ENCODE data around the gene USP2. TPM values are rescaled to one million over a fixed set of nuclear protein-coding genes. Genes with fewer than 3 reads are reported as not detected.

The USP2 gene
- total and polyA plus RNA-seq, 2 donors (not counting 1 experiment from before 2014, with no cell fraction given), result 0.66 to 2.3 TPM

DNA sequence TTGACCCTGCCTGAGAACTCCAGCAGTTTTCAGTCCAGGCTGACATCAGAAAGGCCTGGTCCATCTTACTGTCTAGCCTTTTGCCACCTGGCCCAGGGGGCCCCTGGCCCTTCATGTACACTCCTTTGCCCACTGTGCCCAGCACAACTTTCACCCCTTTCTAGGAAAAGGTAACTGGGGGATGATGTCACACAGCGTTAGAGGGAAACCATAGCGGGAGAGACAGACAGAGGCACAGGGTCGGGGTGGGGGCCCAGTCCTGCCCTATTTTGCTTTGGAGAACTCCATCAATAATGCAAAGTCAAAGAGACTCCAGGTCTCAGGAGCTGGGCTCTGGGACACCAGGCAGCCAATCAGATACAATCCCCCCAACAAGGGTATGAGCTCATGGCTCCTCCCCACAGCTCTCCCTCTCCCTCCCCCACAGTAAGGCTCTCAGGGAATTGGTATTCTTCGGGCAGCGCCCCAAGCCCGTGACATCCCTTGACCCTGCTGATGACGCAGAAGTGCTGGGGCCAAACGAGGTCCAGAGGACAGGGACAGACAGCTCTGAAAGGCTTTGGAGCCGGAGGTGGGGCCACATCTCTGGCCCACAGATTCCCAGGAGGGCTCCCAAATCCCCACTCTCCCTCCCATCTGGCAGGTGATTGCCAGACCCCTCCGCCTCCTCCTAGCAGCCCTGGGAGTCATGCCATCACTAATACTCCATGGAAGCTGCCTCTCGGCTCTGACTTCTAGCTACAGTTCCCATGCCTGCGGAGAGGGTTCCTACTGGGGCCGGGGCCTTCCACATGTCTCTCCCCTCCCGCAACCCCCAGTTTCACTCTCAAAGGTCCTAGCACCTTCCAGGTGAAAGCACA is 5.9 kb downstream of the USP2 start:
- peak overlapping the region; percentile 44 for H3K4me2 ChIP-seq (ENCODE audit: extremely low read depth, insufficient read depth, low read length)
- H3K27ac ChIP-seq (ENCODE audit: insufficient read depth, low read length), result peak overlapping the region; percentile 74
- H4K20me1 ChIP-seq (ENCODE audit: control insufficient read depth, extremely low read depth, insufficient read depth, low read length), result no peaks in the 10 kb centered on the region
- H3K9ac ChIP-seq (ENCODE audit: insufficient read depth, low read length), result peak overlapping the region; percentile 23
- no peak overlapping the region for H2AFZ ChIP-seq (ENCODE audit: low read length)
- H3K27me3 ChIP-seq (ENCODE audit: control insufficient read depth, insufficient read depth, low read length), result no peaks in the 10 kb centered on the region
- H3K36me3 ChIP-seq (ENCODE audit: control insufficient read depth, insufficient read depth, low read length), result no peaks in the 10 kb centered on the region
- H3K9me3 ChIP-seq (ENCODE audit: control insufficient read depth, insufficient read depth, low read depth, low read length), result no peaks in the 10 kb centered on the region
- no peak overlapping the region for H3K4me3 ChIP-seq (replicated peaks in 1 of 4; ENCODE audit: control extremely low read depth in 1 of 4, insufficient read depth in 1 of 4, low read depth in 3 of 4, low read length in 4 of 4)
- peaks cover 32% of the 10 kb centered on the region for H3K4me1 ChIP-seq (ENCODE audit: control insufficient read depth, extremely low read depth, insufficient read depth, low read length)
- no peaks in the 10 kb centered on the region for H3K79me2 ChIP-seq (ENCODE audit: control insufficient read depth, insufficient read depth, low read length)
- peak; percentile 80 to 95 for DNase-seq (ENCODE audit: low read depth in 2 of 2)
- TF ChIP-seq, protein P1, sequence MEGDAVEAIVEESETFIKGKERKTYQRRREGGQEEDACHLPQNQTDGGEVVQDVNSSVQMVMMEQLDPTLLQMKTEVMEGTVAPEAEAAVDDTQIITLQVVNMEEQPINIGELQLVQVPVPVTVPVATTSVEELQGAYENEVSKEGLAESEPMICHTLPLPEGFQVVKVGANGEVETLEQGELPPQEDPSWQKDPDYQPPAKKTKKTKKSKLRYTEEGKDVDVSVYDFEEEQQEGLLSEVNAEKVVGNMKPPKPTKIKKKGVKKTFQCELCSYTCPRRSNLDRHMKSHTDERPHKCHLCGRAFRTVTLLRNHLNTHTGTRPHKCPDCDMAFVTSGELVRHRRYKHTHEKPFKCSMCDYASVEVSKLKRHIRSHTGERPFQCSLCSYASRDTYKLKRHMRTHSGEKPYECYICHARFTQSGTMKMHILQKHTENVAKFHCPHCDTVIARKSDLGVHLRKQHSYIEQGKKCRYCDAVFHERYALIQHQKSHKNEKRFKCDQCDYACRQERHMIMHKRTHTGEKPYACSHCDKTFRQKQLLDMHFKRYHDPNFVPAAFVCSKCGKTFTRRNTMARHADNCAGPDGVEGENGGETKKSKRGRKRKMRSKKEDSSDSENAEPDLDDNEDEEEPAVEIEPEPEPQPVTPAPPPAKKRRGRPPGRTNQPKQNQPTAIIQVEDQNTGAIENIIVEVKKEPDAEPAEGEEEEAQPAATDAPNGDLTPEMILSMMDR (conservative IDR thresholded peaks at IDR 0.05 in 1 of 2, IDR thresholded peaks at IDR 0.05 in 1 of 2; ENCODE audit: low read depth in 1 of 2, low read length in 2 of 2), result no peak
- no peak for TF ChIP-seq EZH2 (IDR thresholded peaks at IDR 0.05; ENCODE audit: low read length, missing control alignments)

DNA sequence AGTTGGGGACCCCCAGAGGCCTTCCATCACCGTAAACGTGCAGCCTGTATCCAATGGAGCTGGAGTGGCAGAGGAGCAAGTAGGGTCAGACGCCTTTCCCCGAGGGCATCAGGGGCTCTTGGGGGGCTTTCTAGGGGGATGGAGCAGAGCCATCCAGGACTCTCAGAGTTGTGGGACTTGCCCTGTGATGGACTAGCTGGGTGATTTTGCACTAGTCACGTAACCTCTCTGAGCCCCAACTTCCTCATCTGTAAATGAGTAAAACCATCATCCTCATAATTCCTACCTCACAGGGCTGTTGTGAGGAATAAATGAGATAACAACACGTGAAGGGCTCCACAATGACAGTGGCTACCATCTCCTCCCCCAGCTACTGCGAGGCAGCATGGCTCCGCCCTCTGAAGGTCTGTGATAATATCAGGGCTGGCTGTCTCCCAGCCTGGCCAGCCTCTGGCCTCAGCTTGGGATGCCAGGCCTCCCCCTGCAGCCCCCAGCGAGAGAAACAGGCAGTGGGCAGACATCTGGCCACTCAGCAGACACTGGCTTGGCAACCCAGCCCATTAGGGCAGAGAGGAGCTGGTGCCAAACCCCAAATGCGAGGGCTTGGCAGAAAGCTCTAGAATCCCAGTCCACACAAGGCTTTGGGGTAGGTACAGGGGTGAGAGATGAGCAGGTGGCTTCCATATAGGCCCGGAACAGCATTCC is 6.7 kb downstream of the USP2 start:
- H3K4me2 ChIP-seq (ENCODE audit: extremely low read depth, insufficient read depth, low read length), result peak overlapping the region; percentile 27
- TF ChIP-seq, protein P1 (conservative IDR thresholded peaks at IDR 0.05 in 1 of 2, IDR thresholded peaks at IDR 0.05 in 1 of 2; ENCODE audit: low read depth in 1 of 2, low read length in 2 of 2), result no peak
- TF ChIP-seq EZH2 (IDR thresholded peaks at IDR 0.05; ENCODE audit: low read length, missing control alignments), result no peak
- H3K27me3 ChIP-seq (ENCODE audit: control insufficient read depth, insufficient read depth, low read length), result peaks cover 2% of the 10 kb centered on the region
- no peak overlapping the region for H2AFZ ChIP-seq (ENCODE audit: low read length)
- no peaks in the 10 kb centered on the region for H3K36me3 ChIP-seq (ENCODE audit: control insufficient read depth, insufficient read depth, low read length)
- H3K4me1 ChIP-seq (ENCODE audit: control insufficient read depth, extremely low read depth, insufficient read depth, low read length), result peaks cover 32% of the 10 kb centered on the region
- H3K4me3 ChIP-seq (replicated peaks in 1 of 4; ENCODE audit: control extremely low read depth in 1 of 4, insufficient read depth in 1 of 4, low read depth in 3 of 4, low read length in 4 of 4), result no peak overlapping the region
- H3K79me2 ChIP-seq (ENCODE audit: control insufficient read depth, insufficient read depth, low read length), result no peaks in the 10 kb centered on the region
- no peaks in the 10 kb centered on the region for H3K9me3 ChIP-seq (ENCODE audit: control insufficient read depth, insufficient read depth, low read depth, low read length)
- no peak for DNase-seq (ENCODE audit: low read depth in 2 of 2)
- peak overlapping the region; percentile 74 for H3K27ac ChIP-seq (ENCODE audit: insufficient read depth, low read length)
- no peak overlapping the region for H3K9ac ChIP-seq (ENCODE audit: insufficient read depth, low read length)
- no peaks in the 10 kb centered on the region for H4K20me1 ChIP-seq (ENCODE audit: control insufficient read depth, extremely low read depth, insufficient read depth, low read length)

DNA sequence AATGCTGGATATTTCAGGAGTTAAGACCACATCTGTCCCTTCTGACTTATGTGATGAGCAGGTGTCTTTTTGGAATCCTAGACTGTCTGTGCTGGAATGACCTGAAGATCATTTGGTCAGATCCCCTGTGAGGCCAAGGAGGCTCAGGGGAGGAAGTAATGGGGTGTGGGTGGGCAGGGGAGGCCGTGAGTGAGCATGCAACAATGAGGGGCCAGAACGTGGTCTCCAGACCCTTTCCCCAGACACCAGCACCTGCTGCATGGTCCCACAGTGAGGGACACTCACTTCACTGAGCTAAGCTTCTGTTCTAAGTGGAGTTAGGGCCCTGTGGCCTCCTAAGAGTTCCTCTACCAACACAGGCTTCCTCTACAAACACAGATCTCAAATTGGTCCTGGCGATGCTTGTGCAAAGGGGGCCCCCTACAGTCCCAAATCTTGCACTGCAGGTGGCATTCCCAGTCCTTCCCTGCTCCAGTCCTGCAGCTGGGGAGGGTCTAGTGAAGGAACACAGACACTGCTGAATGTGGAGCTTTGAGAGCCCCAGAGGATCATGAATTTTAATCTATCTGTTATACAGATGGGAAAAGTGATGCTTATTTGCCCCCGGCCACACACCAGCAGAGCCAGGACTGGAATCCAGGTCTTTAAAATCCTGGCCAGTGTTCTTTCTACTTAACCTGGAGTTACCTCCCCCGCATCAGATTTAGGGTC is 7.4 kb downstream of the USP2 start:
- DNase-seq (ENCODE audit: low read depth in 2 of 2), result peak; percentile 60 to 86
- TF ChIP-seq, protein P1 (conservative IDR thresholded peaks at IDR 0.05 in 1 of 2, IDR thresholded peaks at IDR 0.05 in 1 of 2; ENCODE audit: low read depth in 1 of 2, low read length in 2 of 2), result peak; percentile 92 to 99
- TF ChIP-seq EZH2 (IDR thresholded peaks at IDR 0.05; ENCODE audit: low read length, missing control alignments), result no peak
- H3K36me3 ChIP-seq (ENCODE audit: control insufficient read depth, insufficient read depth, low read length), result no peaks in the 10 kb centered on the region
- H3K27ac ChIP-seq (ENCODE audit: insufficient read depth, low read length), result no peak overlapping the region
- H3K4me1 ChIP-seq (ENCODE audit: control insufficient read depth, extremely low read depth, insufficient read depth, low read length), result peaks cover 32% of the 10 kb centered on the region
- H3K9ac ChIP-seq (ENCODE audit: insufficient read depth, low read length), result no peak overlapping the region
- H3K79me2 ChIP-seq (ENCODE audit: control insufficient read depth, insufficient read depth, low read length), result no peaks in the 10 kb centered on the region
- H3K9me3 ChIP-seq (ENCODE audit: control insufficient read depth, insufficient read depth, low read depth, low read length), result no peaks in the 10 kb centered on the region
- H4K20me1 ChIP-seq (ENCODE audit: control insufficient read depth, extremely low read depth, insufficient read depth, low read length), result no peaks in the 10 kb centered on the region
- H3K27me3 ChIP-seq (ENCODE audit: control insufficient read depth, insufficient read depth, low read length), result peaks cover 2% of the 10 kb centered on the region
- no peak overlapping the region for H2AFZ ChIP-seq (ENCODE audit: low read length)
- no peak overlapping the region for H3K4me3 ChIP-seq (replicated peaks in 1 of 4; ENCODE audit: control extremely low read depth in 1 of 4, insufficient read depth in 1 of 4, low read depth in 3 of 4, low read length in 4 of 4)
- no peak overlapping the region for H3K4me2 ChIP-seq (ENCODE audit: extremely low read depth, insufficient read depth, low read length)
